ENCODE measurements around the gene PPP2CA. TPM values are rescaled to one million over a fixed set of nuclear protein-coding genes. Genes with fewer than 3 reads are reported as not detected.

PPP2CA gene
- total and polyA plus RNA-seq, 9 of the 15 experiments (the other 6 are each of a cell fraction or from before 2014, with no cell fraction given): 23.0 to 257 (median 109) TPM

DNA sequence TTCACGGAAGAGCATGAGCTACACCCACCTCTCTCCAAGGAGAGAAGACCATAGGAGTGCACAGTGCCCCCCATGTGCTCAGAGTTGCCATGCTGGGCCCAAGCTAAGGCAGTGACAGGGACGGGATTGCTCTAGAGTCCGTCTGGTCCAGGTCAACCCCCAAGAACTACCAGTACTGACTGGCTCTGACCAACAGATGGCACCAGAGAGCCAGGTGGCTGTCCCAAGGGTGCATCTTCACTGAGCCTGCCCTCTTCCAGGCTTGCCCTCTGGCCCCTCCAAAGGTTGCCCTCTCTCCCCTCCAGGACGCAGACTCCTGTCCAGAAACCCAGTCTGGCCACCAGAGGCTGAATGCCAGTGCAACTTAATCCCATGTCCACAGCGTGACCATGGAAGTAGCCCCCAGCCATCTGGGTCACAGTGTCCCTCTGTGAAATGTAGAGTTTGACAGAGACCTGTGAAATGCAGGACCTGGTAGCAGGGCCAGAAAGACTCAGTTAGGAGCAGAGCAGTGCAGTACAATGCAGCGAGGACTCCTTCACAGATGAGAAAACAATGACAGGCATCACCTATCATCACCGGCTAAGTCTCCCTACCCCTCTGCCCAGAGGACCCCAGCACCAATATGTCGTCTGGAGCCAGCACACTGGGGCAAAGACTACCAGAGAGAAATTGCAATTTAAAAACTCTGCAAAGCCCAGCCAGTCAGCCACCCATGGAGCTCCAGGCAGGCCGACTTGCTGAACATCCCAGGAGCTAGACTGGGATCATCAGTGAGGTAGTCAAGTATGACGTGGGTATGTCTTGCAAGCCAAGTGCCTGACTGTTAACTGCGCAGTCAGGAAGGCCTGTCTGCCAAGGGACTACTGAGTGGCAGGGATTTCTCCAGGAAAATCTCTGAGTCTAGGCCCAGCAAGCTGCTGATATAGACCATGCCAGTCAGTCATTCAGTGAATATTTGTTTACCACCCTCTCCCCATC lies 41.4 kb downstream of the PPP2CA start:
- no peaks in the 10 kb centered on the region for H3K27me3 ChIP-seq (ENCODE audit: control insufficient read depth in 2 of 2, insufficient read depth in 2 of 2, low read length in 2 of 2)
- peak; percentile 90 for ATAC-seq
- H3K36me3 ChIP-seq (ENCODE audit: control insufficient read depth, insufficient read depth, low read length): no peaks in the 10 kb centered on the region
- DNase-seq (ENCODE audit: extremely low read depth in 1 of 4, low spot score in 3 of 4): peak; percentile 81 to 83 (median 83)
- peaks cover 12 to 19% of the 10 kb centered on the region in 2 experiments; a peak in 4 of 5 replicates for H3K4me1 ChIP-seq (replicated peaks in 1 of 2; ENCODE audit: control insufficient read depth in 2 of 2, insufficient read depth in 2 of 2, low read length in 2 of 2)
- no peak overlapping the region for H3K9ac ChIP-seq (ENCODE audit: insufficient read depth in 1 of 2, low read depth in 2 of 2, low read length in 2 of 2)
- H2AFZ ChIP-seq (ENCODE audit: low read depth, low read length): no peak overlapping the region
- 35% methylated on average over 11 of the region's 11 CpGs for WGBS (ENCODE audit: insufficient coverage, low coverage, missing lambda C conversion rate)
- H3K27ac ChIP-seq (ENCODE audit: extremely low read depth, low read depth, low read length): no peak overlapping the region
- ChIA-PET POLR2A (interaction anchor here (1.1 to 1.4 kb wide), 2 partner anchors 9 to 10 kb away, joined by 3 to 5 read pairs; no protein-coding TSS in a partner anchor), CTCF (ENCODE audit: low intra/inter-chr PET ratio) (interaction anchor here (0.6 to 4.6 kb wide), 2 partner anchors 105 to 819 kb away, joined by 3 to 63 read pairs; no protein-coding TSS in a partner anchor)
- H4K20me1 ChIP-seq (replicated peaks; ENCODE audit: control insufficient read depth, insufficient read depth, low read length): 0 out of 2 replicates have a peak, but pooled peaks cover 2% of the 10 kb centered on the region
- peak; percentile 95 for FAIRE-seq
- intact Hi-C loops (cut with micrococcal nuclease) (loop anchor here (1.0 to 5.0 kb wide), 3 partner anchors 42 to 403 kb away; partner anchors contain the start of gene PPP2CA), in situ Hi-C loops (cut with MboI) (loop anchor here (5.0 to 10.0 kb wide), 2 partner anchors 103 to 400 kb away; no protein-coding TSS in a partner anchor)
- no peaks in the 10 kb centered on the region for H3K79me2 ChIP-seq (ENCODE audit: control insufficient read depth, insufficient read depth, low read length)
- BruUV-seq (replicated peaks): no TSS peak
- H3K4me3 ChIP-seq: no peak overlapping the region
- no peak overlapping the region for H3K4me2 ChIP-seq (ENCODE audit: insufficient read depth, low read length)
- no peaks in the 10 kb centered on the region for H3K9me1 ChIP-seq (ENCODE audit: control insufficient read depth, insufficient read depth, low read length)
- H3K9me3 ChIP-seq (replicated peaks; ENCODE audit: control insufficient read depth, insufficient read depth, low read depth, low read length): no peaks in the 10 kb centered on the region
- TF ChIP-seq SMC3 (conservative IDR thresholded peaks at IDR 0.05; ENCODE audit: insufficient read depth, low read depth, low read length) (peak; percentile 83), XRCC5 (IDR thresholded peaks at IDR 0.05; ENCODE audit: low read depth, low read length) (no peak), ESRRB (CRISPR knock-in tag; IDR thresholded peaks at IDR 0.05; ENCODE audit: borderline replicate concordance) (no peak), ZNF124 (CRISPR knock-in tag; IDR thresholded peaks at IDR 0.05) (no peak), RCOR1 (IDR thresholded peaks at IDR 0.05; ENCODE audit: borderline replicate concordance in 1 of 2, low read depth in 2 of 2, low read length in 2 of 2) (0 out of 4 replicates have a peak, but pooled peaks of 1 of the 2 experiments have one; percentile 39), ARID2 (IDR thresholded peaks at IDR 0.05) (0 out of 2 replicates have a peak, but pooled peaks have one; percentile 19), NFXL1 (CRISPR knock-in tag; IDR thresholded peaks at IDR 0.05) (no peak)
- TF ChIP-seq, protein P1, sequence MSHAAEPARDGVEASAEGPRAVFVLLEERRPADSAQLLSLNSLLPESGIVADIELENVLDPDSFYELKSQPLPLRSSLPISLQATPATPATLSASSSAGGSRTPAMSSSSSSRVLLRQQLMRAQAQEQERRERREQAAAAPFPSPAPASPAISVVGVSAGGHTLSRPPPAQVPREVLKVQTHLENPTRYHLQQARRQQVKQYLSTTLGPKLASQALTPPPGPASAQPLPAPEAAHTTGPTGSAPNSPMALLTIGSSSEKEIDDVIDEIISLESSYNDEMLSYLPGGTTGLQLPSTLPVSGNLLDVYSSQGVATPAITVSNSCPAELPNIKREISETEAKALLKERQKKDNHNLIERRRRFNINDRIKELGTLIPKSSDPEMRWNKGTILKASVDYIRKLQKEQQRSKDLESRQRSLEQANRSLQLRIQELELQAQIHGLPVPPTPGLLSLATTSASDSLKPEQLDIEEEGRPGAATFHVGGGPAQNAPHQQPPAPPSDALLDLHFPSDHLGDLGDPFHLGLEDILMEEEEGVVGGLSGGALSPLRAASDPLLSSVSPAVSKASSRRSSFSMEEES (CRISPR knock-in tag; IDR thresholded peaks at IDR 0.05): no peak
- TF ChIP-seq, protein P2, sequence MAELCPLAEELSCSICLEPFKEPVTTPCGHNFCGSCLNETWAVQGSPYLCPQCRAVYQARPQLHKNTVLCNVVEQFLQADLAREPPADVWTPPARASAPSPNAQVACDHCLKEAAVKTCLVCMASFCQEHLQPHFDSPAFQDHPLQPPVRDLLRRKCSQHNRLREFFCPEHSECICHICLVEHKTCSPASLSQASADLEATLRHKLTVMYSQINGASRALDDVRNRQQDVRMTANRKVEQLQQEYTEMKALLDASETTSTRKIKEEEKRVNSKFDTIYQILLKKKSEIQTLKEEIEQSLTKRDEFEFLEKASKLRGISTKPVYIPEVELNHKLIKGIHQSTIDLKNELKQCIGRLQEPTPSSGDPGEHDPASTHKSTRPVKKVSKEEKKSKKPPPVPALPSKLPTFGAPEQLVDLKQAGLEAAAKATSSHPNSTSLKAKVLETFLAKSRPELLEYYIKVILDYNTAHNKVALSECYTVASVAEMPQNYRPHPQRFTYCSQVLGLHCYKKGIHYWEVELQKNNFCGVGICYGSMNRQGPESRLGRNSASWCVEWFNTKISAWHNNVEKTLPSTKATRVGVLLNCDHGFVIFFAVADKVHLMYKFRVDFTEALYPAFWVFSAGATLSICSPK (IDR thresholded peaks at IDR 0.05; ENCODE audit: borderline replicate concordance): no peak
- TF ChIP-seq, protein P3, sequence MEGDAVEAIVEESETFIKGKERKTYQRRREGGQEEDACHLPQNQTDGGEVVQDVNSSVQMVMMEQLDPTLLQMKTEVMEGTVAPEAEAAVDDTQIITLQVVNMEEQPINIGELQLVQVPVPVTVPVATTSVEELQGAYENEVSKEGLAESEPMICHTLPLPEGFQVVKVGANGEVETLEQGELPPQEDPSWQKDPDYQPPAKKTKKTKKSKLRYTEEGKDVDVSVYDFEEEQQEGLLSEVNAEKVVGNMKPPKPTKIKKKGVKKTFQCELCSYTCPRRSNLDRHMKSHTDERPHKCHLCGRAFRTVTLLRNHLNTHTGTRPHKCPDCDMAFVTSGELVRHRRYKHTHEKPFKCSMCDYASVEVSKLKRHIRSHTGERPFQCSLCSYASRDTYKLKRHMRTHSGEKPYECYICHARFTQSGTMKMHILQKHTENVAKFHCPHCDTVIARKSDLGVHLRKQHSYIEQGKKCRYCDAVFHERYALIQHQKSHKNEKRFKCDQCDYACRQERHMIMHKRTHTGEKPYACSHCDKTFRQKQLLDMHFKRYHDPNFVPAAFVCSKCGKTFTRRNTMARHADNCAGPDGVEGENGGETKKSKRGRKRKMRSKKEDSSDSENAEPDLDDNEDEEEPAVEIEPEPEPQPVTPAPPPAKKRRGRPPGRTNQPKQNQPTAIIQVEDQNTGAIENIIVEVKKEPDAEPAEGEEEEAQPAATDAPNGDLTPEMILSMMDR (IDR thresholded peaks at IDR 0.05 in 2 of 3, conservative IDR thresholded peaks at IDR 0.05 in 1 of 3; ENCODE audit: insufficient read depth in 2 of 3, low read depth in 1 of 3, low read length in 3 of 3): peak; percentile 89 to 92 (median 90)
- TF ChIP-seq, protein P4, sequence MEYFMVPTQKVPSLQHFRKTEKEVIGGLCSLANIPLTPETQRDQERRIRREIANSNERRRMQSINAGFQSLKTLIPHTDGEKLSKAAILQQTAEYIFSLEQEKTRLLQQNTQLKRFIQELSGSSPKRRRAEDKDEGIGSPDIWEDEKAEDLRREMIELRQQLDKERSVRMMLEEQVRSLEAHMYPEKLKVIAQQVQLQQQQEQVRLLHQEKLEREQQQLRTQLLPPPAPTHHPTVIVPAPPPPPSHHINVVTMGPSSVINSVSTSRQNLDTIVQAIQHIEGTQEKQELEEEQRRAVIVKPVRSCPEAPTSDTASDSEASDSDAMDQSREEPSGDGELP (CRISPR knock-in tag; IDR thresholded peaks at IDR 0.05; ENCODE audit: borderline replicate concordance): peak; percentile 50; the same call in 1 of the 2 replicates

Measured in K562 (cell line).